A549 treated with GW870086 at 1 μM for 4 hours (cell line): ENCODE results near the gene RHO. TPM values are rescaled to one million over a fixed set of nuclear protein-coding genes. Genes with fewer than 3 reads are reported as not detected.

ENCODE experiments used
- total RNA-seq: library from RNA; stranded (reverse); fragments of 200-300 nt; extraction: Qiagen RNA extraction; gene quantifications from 5 replicates; pipeline ENCODE4 v1.2.3, GENCODE V29; 2022; ENCODE audit warnings: low read depth

The RHO gene
- not detected in 5 replicates for total RNA-seq

DNA sequence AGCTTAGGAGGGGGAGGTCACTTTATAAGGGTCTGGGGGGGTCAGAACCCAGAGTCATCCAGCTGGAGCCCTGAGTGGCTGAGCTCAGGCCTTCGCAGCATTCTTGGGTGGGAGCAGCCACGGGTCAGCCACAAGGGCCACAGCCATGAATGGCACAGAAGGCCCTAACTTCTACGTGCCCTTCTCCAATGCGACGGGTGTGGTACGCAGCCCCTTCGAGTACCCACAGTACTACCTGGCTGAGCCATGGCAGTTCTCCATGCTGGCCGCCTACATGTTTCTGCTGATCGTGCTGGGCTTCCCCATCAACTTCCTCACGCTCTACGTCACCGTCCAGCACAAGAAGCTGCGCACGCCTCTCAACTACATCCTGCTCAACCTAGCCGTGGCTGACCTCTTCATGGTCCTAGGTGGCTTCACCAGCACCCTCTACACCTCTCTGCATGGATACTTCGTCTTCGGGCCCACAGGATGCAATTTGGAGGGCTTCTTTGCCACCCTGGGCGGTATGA, at the start of gene RHO:
Gene RHO (plus strand): TSS at position 51 of the 512 bp plus-strand sequence. CDS start 95 bp downstream, at position 146.

DNA sequence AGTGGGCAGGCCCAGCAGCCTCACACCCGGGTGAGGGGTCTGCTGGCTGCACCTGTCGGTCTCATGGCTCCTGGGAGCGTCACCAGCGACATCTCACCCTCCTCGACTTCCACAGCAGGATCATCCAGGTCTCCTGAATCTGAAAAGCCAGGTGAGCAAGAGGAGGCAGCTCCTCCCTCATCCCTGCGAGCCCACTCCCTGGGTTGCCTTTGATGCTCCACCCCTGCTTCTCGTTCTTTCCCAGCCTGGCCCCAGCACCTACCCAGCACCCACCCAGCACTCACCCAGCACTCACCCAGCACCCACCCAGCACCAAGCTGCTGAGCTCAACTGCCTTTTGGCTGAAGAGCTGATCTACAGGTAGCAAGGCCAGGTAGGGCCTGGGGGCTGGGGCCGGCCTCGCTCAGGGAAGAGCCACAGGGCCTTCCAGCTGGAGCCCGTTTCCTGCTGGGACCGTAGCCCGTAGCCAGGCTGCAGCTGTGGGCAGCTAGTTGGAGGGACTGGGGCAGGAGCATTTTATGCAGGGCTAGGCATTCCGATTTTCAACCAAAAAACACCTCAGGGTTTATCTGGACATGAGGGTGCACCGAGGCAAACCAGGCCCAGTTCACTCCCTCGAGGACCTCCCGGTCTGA, 14.8 kb downstream of the RHO start, which contains the start of gene H1-8:
Gene H1-8 (plus strand): TSS at position 20 of the 635 bp plus-strand sequence. CDS start 44 bp downstream, at position 64.

Other genes with a start within 250 kb of the RHO start
- 39.8 to 49.6 TPM (median 41.9 TPM) in 5 replicates for gene HMCES, start 249.8 kb upstream of the RHO start, total RNA-seq
- gene EFCAB12, start 100.0 kb upstream of the RHO start, total RNA-seq: 0.73 to 1.00 TPM (median 0.80 TPM) in 5 replicates
- 19.4 to 23.9 TPM (median 22.3 TPM) in 5 replicates for gene MBD4, start 88.7 kb upstream of the RHO start, total RNA-seq
- gene IFT122, start 88.4 kb upstream of the RHO start, total RNA-seq: 11.9 to 13.6 TPM (median 12.8 TPM) in 5 replicates
- gene H1-8, start 14.5 kb downstream of the RHO start, total RNA-seq: not detected in 5 replicates
- 92.1 to 110 TPM (median 104 TPM) in 5 replicates for gene PLXND1, start 78.0 kb downstream of the RHO start, total RNA-seq